Activated T-cell treated with anti-CD3 and anti-CD28 coated beads, Interleukin-2, amount 50 U/mL, for 72 hours (primary cell): Measurements from ENCODE around the gene SPG11. TPM values are rescaled to one million over a fixed set of nuclear protein-coding genes. Genes with fewer than 3 reads are reported as not detected.
A peak's percentile ranks its signal among the peaks of the same experiment; 100 is the strongest.

ENCODE experiments used
- ATAC-seq, 2 donors: fragments of 150-1000 bp; cut with Tn5 transposase; replicated peaks in 1 of 2; 2 replicates each; pipeline ENCODE4 v1.10.0; 2021; ENCODE audit warnings: moderate library complexity in 2 of 2, mild to moderate bottlenecking in 1 of 2
- DNase-seq, 2 donors: peaks; one replicate each; pipeline ENCODE4 v3.0.0; 2021 to 2022; ENCODE audit warnings: mixed read lengths in 1 of 2
- H3K27ac Mint-ChIP-seq: one replicate; pipeline ENCODE4 v1.8.0; 2022; ENCODE audit warnings: mild to moderate bottlenecking, moderate library complexity, mixed read lengths
- H3K27me3 Mint-ChIP-seq: one replicate; pipeline ENCODE4 v1.8.0; 2022; ENCODE audit warnings: low read depth, mixed read lengths
- H3K36me3 Mint-ChIP-seq, 2 donors: one replicate each; pipeline ENCODE4 v1.8.0; 2022; ENCODE audit warnings: mixed read lengths in 2 of 2, mild to moderate bottlenecking in 1 of 2; ENCODE audit not compliant: insufficient read depth in 2 of 2
- H3K4me1 Mint-ChIP-seq: one replicate; pipeline ENCODE4 v1.8.0; 2022; ENCODE audit warnings: low read depth, mixed read lengths
- H3K4me3 Mint-ChIP-seq, 2 donors: one replicate each; pipeline ENCODE4 v1.8.0; 2022; ENCODE audit warnings: mild to moderate bottlenecking in 2 of 2, mixed read lengths in 2 of 2, moderate library complexity in 2 of 2
- H3K9me3 Mint-ChIP-seq, 2 donors: one replicate each; pipeline ENCODE4 v1.8.0; 2022; ENCODE audit warnings: mixed read lengths in 2 of 2
- total RNA-seq, 2 donors: library from RNA; stranded (reverse); gene quantifications; one replicate each; pipeline ENCODE4 v1.2.3, GENCODE V29; 2022

The SPG11 gene
- total RNA-seq, 2 donors from 2014 or later, result 127 to 134 TPM

GRCh38 chr15:44595246-44595645 is 68.2 kb downstream of the SPG11 start:
- Mint-ChIP-seq H3K4me1 (peaks cover 36% of the 10 kb centered on the region), H3K27ac (peak overlapping the region; percentile 84), H3K27me3 (no peaks in the 10 kb centered on the region), H3K4me3 (no peak overlapping the region), H3K9me3 (no peaks in the 10 kb centered on the region), H3K36me3 (peaks cover 6 to 25% of the 10 kb centered on the region in 2 donors)
- no peak for ATAC-seq
- no peak for DNase-seq

- H3K4me1 Mint-ChIP-seq, result peaks cover 28% of the 10 kb centered on the region
- ATAC-seq, result peak; percentile 72 to 75
- H3K27ac Mint-ChIP-seq, result no peak overlapping the region
- no peaks in the 10 kb centered on the region for H3K9me3 Mint-ChIP-seq
- H3K4me3 Mint-ChIP-seq, result no peak overlapping the region
- peak in 1 of 2 donors; percentile 14 for DNase-seq
- no peaks in the 10 kb centered on the region for H3K27me3 Mint-ChIP-seq
- H3K36me3 Mint-ChIP-seq, result peaks cover 6 to 27% of the 10 kb centered on the region in 2 donors
These were observed 70.3 kb downstream of the SPG11 start for GRCh38 chr15:44593042-44593736.

- no peaks in the 10 kb centered on the region for H3K9me3 Mint-ChIP-seq
- peaks cover 11% of the 10 kb centered on the region for H3K4me1 Mint-ChIP-seq
- no peak overlapping the region for H3K4me3 Mint-ChIP-seq
- H3K36me3 Mint-ChIP-seq, result peaks cover 5 to 33% of the 10 kb centered on the region in 2 donors
- H3K27ac Mint-ChIP-seq, result no peak overlapping the region
- ATAC-seq (no peak), DNase-seq (no peak)
- no peaks in the 10 kb centered on the region for H3K27me3 Mint-ChIP-seq
These were observed 72.1 kb downstream of the SPG11 start for GRCh38 chr15:44591326-44591725.

- no peak overlapping the region for H3K4me3 Mint-ChIP-seq
- DNase-seq (no peak), ATAC-seq (no peak)
- H3K4me1 Mint-ChIP-seq, result peaks cover 5% of the 10 kb centered on the region
- no peak overlapping the region for H3K27ac Mint-ChIP-seq
- H3K9me3 Mint-ChIP-seq, result no peaks in the 10 kb centered on the region
- peaks cover 6 to 35% of the 10 kb centered on the region in 2 donors for H3K36me3 Mint-ChIP-seq
- no peaks in the 10 kb centered on the region for H3K27me3 Mint-ChIP-seq
These were observed 74.9 kb downstream of the SPG11 start for GRCh38 chr15:44588541-44588940.

GRCh38 chr15:44585633-44586032 is 77.8 kb downstream of the SPG11 start:
- Mint-ChIP-seq H3K36me3 (peaks cover 8 to 44% of the 10 kb centered on the region in 2 donors), H3K4me1 (peaks cover 16% of the 10 kb centered on the region)

GRCh38 chr15:44584162-44584749 is 79.2 kb downstream of the SPG11 start:
- peaks cover 16% of the 10 kb centered on the region for H3K4me1 Mint-ChIP-seq
- no peaks in the 10 kb centered on the region for H3K27me3 Mint-ChIP-seq
- peak; percentile 73 to 86 for ATAC-seq
- peak overlapping the region; percentile 30 for H3K27ac Mint-ChIP-seq
- no peak overlapping the region for H3K4me3 Mint-ChIP-seq
- H3K9me3 Mint-ChIP-seq, result no peaks in the 10 kb centered on the region
- H3K36me3 Mint-ChIP-seq, result peaks cover 8 to 46% of the 10 kb centered on the region in 2 donors
- peak; percentile 56 to 59 for DNase-seq

More at GRCh38 chr15:44585633-44586032, 77.8 kb downstream of the SPG11 start:
- DNase-seq (no peak), ATAC-seq (no peak)
- Mint-ChIP-seq H3K27ac (no peak overlapping the region), H3K27me3 (no peaks in the 10 kb centered on the region), H3K4me3 (no peak overlapping the region), H3K9me3 (no peaks in the 10 kb centered on the region)

- DNase-seq (no peak), ATAC-seq (no peak)
- peaks cover 21% of the 10 kb centered on the region for H3K4me1 Mint-ChIP-seq
- H3K27me3 Mint-ChIP-seq, result no peaks in the 10 kb centered on the region
- no peak overlapping the region for H3K27ac Mint-ChIP-seq
- no peak overlapping the region for H3K4me3 Mint-ChIP-seq
- H3K9me3 Mint-ChIP-seq, result no peaks in the 10 kb centered on the region
- H3K36me3 Mint-ChIP-seq, result peaks cover 5 to 33% of the 10 kb centered on the region in 2 donors
These were observed 83.4 kb downstream of the SPG11 start for GRCh38 chr15:44580105-44580504.

GRCh38 chr15:44574734-44575133 is 88.7 kb downstream of the SPG11 start:
- H3K4me1 Mint-ChIP-seq, result peaks cover 5% of the 10 kb centered on the region
- H3K4me3 Mint-ChIP-seq, result no peak overlapping the region
- H3K9me3 Mint-ChIP-seq, result no peaks in the 10 kb centered on the region
- no peak overlapping the region for H3K27ac Mint-ChIP-seq
- H3K27me3 Mint-ChIP-seq, result no peaks in the 10 kb centered on the region
- H3K36me3 Mint-ChIP-seq, result peaks cover 2 to 9% of the 10 kb centered on the region in 2 donors
- no peak for DNase-seq
- no peak for ATAC-seq

- H3K4me1 Mint-ChIP-seq, result no peaks in the 10 kb centered on the region
- no peaks in the 10 kb centered on the region for H3K9me3 Mint-ChIP-seq
- ATAC-seq (no peak), DNase-seq (no peak)
- H3K36me3 Mint-ChIP-seq, result peaks cover 2 to 10% of the 10 kb centered on the region in 2 donors
- H3K4me3 Mint-ChIP-seq, result no peak overlapping the region
- H3K27me3 Mint-ChIP-seq, result no peaks in the 10 kb centered on the region
- H3K27ac Mint-ChIP-seq, result no peak overlapping the region
These were observed 90.1 kb downstream of the SPG11 start for GRCh38 chr15:44573386-44573785.

- DNase-seq (no peak), ATAC-seq (no peak)
- no peaks in the 10 kb centered on the region for H3K4me1 Mint-ChIP-seq
- peaks cover 10 to 24% of the 10 kb centered on the region in 2 donors for H3K36me3 Mint-ChIP-seq
- H3K27ac Mint-ChIP-seq, result no peak overlapping the region
- H3K27me3 Mint-ChIP-seq, result no peaks in the 10 kb centered on the region
- H3K4me3 Mint-ChIP-seq, result no peak overlapping the region
- peaks cover 0 to 1% of the 10 kb centered on the region in 2 donors for H3K9me3 Mint-ChIP-seq
These were observed 93.1 kb downstream of the SPG11 start for GRCh38 chr15:44570361-44570760.

GRCh38 chr15:44569316-44569715 is 94.1 kb downstream of the SPG11 start:
- Mint-ChIP-seq H3K36me3 (peaks cover 15 to 27% of the 10 kb centered on the region in 2 donors), H3K27ac (no peak overlapping the region)

GRCh38 chr15:44568338-44568737 is 95.1 kb downstream of the SPG11 start:
- DNase-seq (no peak), ATAC-seq (no peak)
- Mint-ChIP-seq H3K27ac (peak overlapping the region; percentile 65), H3K9me3 (peaks cover 1 to 2% of the 10 kb centered on the region in 2 donors), H3K27me3 (no peaks in the 10 kb centered on the region), H3K36me3 (peaks cover 15 to 34% of the 10 kb centered on the region in 2 donors), H3K4me1 (no peaks in the 10 kb centered on the region), H3K4me3 (no peak overlapping the region)

More at GRCh38 chr15:44569316-44569715, 94.1 kb downstream of the SPG11 start:
- peaks cover 1 to 2% of the 10 kb centered on the region in 2 donors for H3K9me3 Mint-ChIP-seq
- DNase-seq (no peak), ATAC-seq (no peak)
- H3K4me1 Mint-ChIP-seq, result no peaks in the 10 kb centered on the region
- H3K4me3 Mint-ChIP-seq, result no peak overlapping the region
- no peaks in the 10 kb centered on the region for H3K27me3 Mint-ChIP-seq

- Mint-ChIP-seq H3K27ac (no peak overlapping the region), H3K27me3 (no peaks in the 10 kb centered on the region), H3K9me3 (peaks cover 1 to 2% of the 10 kb centered on the region in 2 donors), H3K36me3 (peaks cover 15 to 48% of the 10 kb centered on the region in 2 donors), H3K4me1 (no peaks in the 10 kb centered on the region), H3K4me3 (no peak overlapping the region)
- no peak for DNase-seq
- no peak for ATAC-seq
These were observed 97.3 kb downstream of the SPG11 start for GRCh38 chr15:44566155-44566540.
